ENCODE measurements around the gene FAM163A.
"Not testable (repeated sequence)": the region's sequence is repeated elsewhere in the genome, so short reads cannot be mapped to it uniquely, and the experiment has no call there.

Gene FAM163A

DNA sequence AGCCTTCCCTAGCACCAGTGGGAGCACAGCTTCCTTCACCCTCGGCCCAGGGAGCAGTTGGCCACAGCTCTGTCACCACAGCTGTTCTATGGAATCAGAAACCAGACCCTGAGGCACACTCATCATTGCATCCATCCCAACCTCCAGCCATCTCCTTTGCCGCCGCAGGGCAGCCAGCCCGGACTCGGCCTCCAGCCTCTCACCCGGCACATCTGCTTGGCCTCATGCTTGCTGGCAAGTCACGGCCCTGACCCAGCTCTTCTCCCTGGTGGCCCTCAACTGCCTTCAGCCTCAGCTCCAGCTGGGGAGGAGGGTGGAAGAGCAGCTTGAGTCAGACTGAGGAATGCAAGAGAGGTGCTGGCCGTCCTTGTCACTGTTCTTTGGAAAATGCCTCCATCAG lies 74.7 kb downstream of the FAM163A start:
- no peak for DNase-seq

- DNase-seq: no peak
These were observed 75.2 kb downstream of the FAM163A start for GRCh38 chr1:179818260-179818659.

- no peak for DNase-seq
These were observed 75.7 kb downstream of the FAM163A start for GRCh38 chr1:179818743-179819173.

DNA sequence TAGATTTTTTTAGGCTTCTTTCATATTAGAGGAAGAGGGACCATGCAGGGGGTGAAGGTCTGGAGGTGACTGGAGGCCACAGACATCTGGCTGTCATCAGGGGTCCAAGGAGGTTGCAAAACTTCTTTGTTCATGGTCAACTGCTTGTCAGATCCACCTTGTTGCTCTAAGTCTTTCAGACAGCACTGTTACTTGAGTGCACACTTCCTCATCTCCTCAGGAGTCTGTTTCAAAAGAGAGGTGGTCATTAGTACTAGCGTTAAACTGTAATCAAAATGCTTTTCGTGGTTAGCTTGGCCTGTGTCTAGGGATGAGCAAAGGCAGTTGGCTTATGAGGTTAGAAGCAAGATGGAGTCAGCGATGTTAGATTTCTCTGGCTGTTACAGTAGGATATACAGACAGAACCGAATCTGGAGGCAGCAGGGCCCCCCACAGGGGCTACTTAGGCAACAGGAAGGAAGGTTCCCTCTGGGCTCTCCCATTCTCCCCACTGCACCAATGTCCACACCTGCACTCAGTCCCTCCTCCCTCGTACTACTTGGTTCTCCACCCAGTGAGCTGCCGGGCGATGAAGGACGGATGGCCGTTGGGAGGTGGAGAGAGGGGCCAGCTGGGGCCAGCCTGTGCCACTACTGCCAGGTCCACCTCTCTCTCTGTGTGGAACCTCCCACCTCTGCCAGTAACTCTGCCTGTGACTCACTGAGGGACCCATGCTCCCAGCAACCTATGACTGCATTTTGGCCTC lies 77.3 kb downstream of the FAM163A start:
- no peak for DNase-seq

DNA sequence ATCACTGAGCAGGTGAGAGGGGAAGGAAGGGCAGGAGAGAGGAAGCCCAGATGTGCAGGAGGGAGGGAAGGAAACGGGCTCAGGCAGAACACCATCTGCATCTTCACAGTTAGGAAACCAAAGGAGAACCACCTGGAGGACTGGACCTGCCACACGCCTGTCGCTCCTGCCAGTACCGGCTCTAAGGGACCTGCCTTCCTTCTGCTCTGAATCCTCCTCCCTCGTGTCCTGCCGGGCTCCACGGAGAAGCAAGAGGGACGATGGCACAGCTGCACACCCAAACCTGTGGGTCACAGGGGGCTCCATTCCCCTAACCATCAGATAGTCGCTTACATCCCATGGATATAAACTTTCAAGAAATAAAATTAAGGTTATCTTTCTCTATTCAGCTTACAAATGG lies 78.4 kb downstream of the FAM163A start:
- DNase-seq: no peak

DNA sequence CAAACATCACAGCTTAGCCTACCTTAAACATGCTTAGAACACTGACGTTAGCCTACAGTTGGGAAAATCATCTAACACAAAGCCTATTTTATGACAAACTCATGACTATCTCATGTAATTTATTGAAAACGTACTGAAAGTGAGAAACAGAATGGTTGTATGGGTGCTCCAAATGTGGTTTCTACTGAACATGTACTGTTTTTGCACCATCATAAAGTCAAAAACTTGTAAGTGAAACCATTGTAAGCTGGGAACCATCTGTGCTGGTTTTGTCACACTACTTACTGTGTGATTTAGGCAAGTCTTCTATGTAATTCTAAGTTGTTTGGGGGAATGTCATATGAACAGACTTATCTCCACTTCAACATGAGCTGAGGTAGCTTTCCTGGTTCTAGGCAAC lies 79.0 kb downstream of the FAM163A start:
- DNase-seq: no peak

GRCh38 chr1:179823693-179824092 lies 80.6 kb downstream of the FAM163A start:
- no peak for DNase-seq

DNA sequence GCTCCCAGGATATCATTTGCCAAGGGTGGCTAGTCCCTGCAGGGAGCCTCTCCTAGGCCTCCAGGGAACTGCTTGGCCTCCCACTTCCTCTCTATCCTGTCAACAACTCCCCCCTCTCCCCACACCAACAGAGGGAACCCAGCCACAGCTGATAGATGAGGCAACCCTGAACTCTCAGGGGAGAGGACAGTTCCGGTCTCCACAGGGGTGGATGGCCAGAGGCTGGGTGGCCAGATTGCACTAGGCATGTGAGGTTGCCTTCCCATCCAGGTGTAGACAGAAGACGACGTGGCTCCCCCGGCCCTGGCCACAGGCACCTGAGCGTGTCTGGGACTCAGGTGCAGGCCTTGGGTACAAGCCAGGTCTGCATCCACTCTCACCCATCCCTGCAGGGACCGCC lies 81.2 kb downstream of the FAM163A start:
- DNase-seq: no peak

- no peak for DNase-seq
These were observed 82.1 kb downstream of the FAM163A start for GRCh38 chr1:179825206-179825605.

GRCh38 chr1:179825798-179826460 lies 82.8 kb downstream of the FAM163A start:
- DNase-seq: no peak

DNA sequence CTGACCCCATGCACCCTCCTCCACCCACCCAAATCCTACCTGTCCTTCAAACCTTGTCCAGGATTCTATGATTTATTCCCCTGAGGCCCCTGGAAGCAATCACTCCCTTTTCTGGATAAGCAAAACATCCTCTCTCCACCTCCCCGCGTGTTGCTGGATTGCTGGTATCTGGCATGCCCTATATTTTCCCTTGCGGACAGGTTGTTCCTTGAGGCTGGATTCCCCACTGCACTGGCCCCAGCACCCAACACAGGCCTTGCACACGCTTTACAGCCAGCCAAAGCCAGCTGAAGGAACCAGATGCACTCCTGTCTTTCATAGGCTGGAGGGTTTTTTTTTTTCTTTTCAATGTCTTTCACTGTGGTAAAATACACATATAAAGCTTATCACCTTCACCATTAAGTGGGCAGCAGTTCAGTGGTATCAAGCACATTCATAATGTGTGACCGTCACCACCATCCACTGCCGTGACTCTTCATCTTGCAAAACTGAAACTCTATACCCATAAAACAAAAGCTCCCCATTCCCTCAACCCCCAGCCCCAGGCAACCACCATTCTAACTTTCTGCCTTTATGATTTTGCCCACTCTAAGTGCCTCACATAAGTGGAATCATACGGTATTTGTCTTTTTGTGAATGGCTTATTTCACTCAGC lies 83.7 kb downstream of the FAM163A start:
- DNase-seq: no peak

DNA sequence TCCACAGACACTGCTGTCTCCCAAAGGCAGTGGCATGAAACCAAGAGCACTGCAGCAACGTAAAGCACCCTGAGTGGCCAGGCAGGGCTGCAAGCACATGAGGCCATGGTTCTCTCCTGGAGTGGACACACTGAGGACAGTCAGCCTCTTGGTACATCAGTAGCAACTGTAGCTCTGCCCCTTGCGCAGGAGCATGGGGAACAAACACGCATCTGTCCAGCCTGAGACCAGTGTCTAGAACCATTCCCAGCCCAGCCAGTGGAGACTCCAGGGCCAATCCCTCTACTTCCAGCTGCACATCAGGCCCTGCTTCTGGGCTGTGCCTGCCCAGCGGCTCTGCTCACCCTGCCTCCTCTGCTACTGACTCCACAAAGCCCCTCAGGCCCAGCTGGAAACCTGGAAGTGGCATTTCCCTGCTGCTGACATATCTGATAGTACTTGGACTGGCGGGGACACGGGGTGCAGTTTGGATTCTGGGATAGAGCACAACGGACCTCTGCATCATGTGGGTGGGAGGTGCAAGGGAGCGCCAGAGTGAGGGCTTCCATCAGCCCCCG lies 85.5 kb downstream of the FAM163A start:
- DNase-seq: no peak

GRCh38 chr1:179831225-179831624 lies 88.1 kb downstream of the FAM163A start:
- no peak for DNase-seq

GRCh38 chr1:179831852-179832699 lies 89.0 kb downstream of the FAM163A start:
- DNase-seq: no peak

- DNase-seq: not testable (repeated sequence)
These were observed 93.8 kb downstream of the FAM163A start for GRCh38 chr1:179836686-179837445.

DNA sequence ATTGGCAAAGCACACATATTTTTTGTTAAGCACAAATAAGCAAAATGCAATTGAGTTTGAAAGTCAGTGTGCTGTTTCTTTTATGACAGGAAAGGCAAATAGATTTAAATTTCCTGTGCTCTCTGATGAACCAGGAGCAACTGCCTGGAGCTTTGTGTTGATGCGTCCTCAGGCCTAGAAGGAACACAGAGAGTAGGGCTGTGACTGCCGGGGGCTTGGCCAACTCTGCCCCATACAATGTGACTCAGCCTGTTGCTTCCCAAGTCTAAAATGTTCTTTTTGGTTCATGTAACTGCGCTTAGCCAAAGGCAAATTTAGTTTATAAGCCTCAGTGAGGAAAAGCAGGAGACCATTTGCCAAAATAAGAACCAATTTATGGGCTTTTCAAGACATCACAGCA lies 97.0 kb downstream of the FAM163A start:
- no peak for DNase-seq

DNA sequence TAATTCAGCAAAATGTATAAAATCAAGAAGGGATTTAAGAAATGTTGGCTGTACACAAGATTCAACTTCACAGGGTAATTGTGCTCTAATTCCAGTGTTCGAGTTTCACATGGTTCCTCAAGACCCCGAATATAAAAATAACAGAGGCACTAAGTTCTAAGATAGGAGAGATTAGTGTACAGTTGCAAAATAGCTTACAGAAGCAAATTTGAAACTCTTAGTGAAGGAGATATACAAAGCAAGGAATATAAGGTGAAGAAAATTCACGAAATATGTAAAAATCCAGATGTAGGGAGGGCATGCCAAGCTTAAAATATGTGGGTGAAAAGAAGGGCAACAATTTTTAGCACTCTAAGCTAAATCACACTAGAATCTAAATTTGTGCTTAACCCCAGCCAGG lies 105.1 kb downstream of the FAM163A start:
- no peak for DNase-seq

GRCh38 chr1:179853102-179853501 lies 110.0 kb downstream of the FAM163A start:
- no peak for DNase-seq

- DNase-seq: not testable (repeated sequence)
These were observed 112.7 kb downstream of the FAM163A start for GRCh38 chr1:179855831-179856230.

- DNase-seq: no peak
These were observed 113.2 kb downstream of the FAM163A start for GRCh38 chr1:179856296-179856695.

GRCh38 chr1:179857009-179857408 lies 113.9 kb downstream of the FAM163A start:
- no peak for DNase-seq

GRCh38 chr1:179860652-179861051 lies 117.6 kb downstream of the FAM163A start:
- no peak for DNase-seq
